HFF-Myc (cell line): ENCODE data around the gene ZBTB6.

Experiments used
- DNase-seq: peaks from one replicate; pipeline ENCODE4 v3.0.0-alpha.2; 2011; ENCODE audit warnings: low read depth; ENCODE audit errors: extremely low read depth
- H3K4me3 ChIP-seq: replicated peaks from 2 replicates; pipeline ENCODE4 v1.5.1; 2011; ENCODE audit warnings: low read depth, mild to moderate bottlenecking, control low read depth, low read length
- CTCF ChIP-seq: IDR thresholded peaks from 2 replicates; pipeline ENCODE4 v1.5.1; 2012; ENCODE audit warnings: mild to moderate bottlenecking, low read depth, low read length, control low read depth; ENCODE audit errors: missing control alignments

The ZBTB6 gene

GRCh38 chr9:122940454-122940748, 27.3 kb upstream of the ZBTB6 start:
- no peak for TF ChIP-seq CTCF
- DNase-seq: no peak
- H3K4me3 ChIP-seq: 0 out of 2 replicates have a peak overlapping the region, but pooled peaks have one; percentile 10

GRCh38 chr9:122939601-122940000, 26.5 kb upstream of the ZBTB6 start:
- TF ChIP-seq CTCF: no peak
- no peak for DNase-seq
- H3K4me3 ChIP-seq: no peak overlapping the region

GRCh38 chr9:122936883-122937282, 23.8 kb upstream of the ZBTB6 start:
- H3K4me3 ChIP-seq: no peak overlapping the region
- no peak for DNase-seq
- TF ChIP-seq CTCF: no peak

- TF ChIP-seq CTCF: no peak
- no peak overlapping the region for H3K4me3 ChIP-seq
- DNase-seq: no peak
These were observed 23.3 kb upstream of the ZBTB6 start for GRCh38 chr9:122936464-122936863.

- DNase-seq: peak; percentile 85
- TF ChIP-seq CTCF: no peak
These were observed 18.4 kb upstream of the ZBTB6 start, which contains the start of gene ZBTB26 for GRCh38 chr9:122931226-122932121. Gene ZBTB26, minus strand, starts transcription at chr9:122931512. Its CDS starts 11,578 bp downstream, at chr9:122919934.

GRCh38 chr9:122930541-122931225, 17.6 kb upstream of the ZBTB6 start:
- peak overlapping the region; percentile 98 for H3K4me3 ChIP-seq
- TF ChIP-seq CTCF: no peak
- DNase-seq: no peak

More at GRCh38 chr9:122931226-122932121, 18.4 kb upstream of the ZBTB6 start, which contains the start of gene ZBTB26:
- H3K4me3 ChIP-seq: peak within 1 kb of the TSS; percentile 98
